Measurements from ENCODE around the gene ERC2.

ERC2 gene

GRCh38 chr3:55601366-55602080, 866.7 kb downstream of the ERC2 start:
- H3K27me3 ChIP-seq (ENCODE audit: insufficient read depth, poor library complexity, severe bottlenecking) = no peaks in the 10 kb centered on the region
- H3K36me3 ChIP-seq (ENCODE audit: low read depth) = no peaks in the 10 kb centered on the region
- H3K4me3 ChIP-seq (ENCODE audit: severe bottlenecking) = no peak overlapping the region
- DNase-seq (ENCODE audit: low spot score) (no peak), ATAC-seq (ENCODE audit: low read depth) (no peak)
- H3K27ac ChIP-seq (ENCODE audit: poor library complexity, severe bottlenecking) = no peak overlapping the region
- H3K4me1 ChIP-seq (ENCODE audit: insufficient read depth, poor library complexity, severe bottlenecking) = peaks cover 3% of the 10 kb centered on the region
- no peaks in the 10 kb centered on the region for H3K9me3 ChIP-seq (ENCODE audit: severe bottlenecking)
- no peak for TF ChIP-seq CTCF (IDR thresholded peaks at IDR 0.05; ENCODE audit: poor library complexity, severe bottlenecking)

GRCh38 chr3:55598224-55598623, 870.0 kb downstream of the ERC2 start:
- DNase-seq (ENCODE audit: low spot score) (no peak), ATAC-seq (ENCODE audit: low read depth) (no peak)

GRCh38 chr3:55597641-55598040, 870.6 kb downstream of the ERC2 start:
- no peak overlapping the region for H3K4me3 ChIP-seq (ENCODE audit: severe bottlenecking)
- ATAC-seq (ENCODE audit: low read depth) (peak; percentile 45; the same call in 2 of the 3 replicates), DNase-seq (ENCODE audit: low spot score) (no peak)
- H3K36me3 ChIP-seq (ENCODE audit: low read depth) = no peaks in the 10 kb centered on the region
- TF ChIP-seq CTCF (IDR thresholded peaks at IDR 0.05; ENCODE audit: poor library complexity, severe bottlenecking) = no peak
- no peaks in the 10 kb centered on the region for H3K9me3 ChIP-seq (ENCODE audit: severe bottlenecking)
- no peaks in the 10 kb centered on the region for H3K27me3 ChIP-seq (ENCODE audit: insufficient read depth, poor library complexity, severe bottlenecking)
- no peak overlapping the region for H3K27ac ChIP-seq (ENCODE audit: poor library complexity, severe bottlenecking)
- H3K4me1 ChIP-seq (ENCODE audit: insufficient read depth, poor library complexity, severe bottlenecking) = peaks cover 3% of the 10 kb centered on the region

More at GRCh38 chr3:55598224-55598623, 870.0 kb downstream of the ERC2 start:
- H3K27ac ChIP-seq (ENCODE audit: poor library complexity, severe bottlenecking) = no peak overlapping the region
- H3K4me1 ChIP-seq (ENCODE audit: insufficient read depth, poor library complexity, severe bottlenecking) = peaks cover 3% of the 10 kb centered on the region
- H3K9me3 ChIP-seq (ENCODE audit: severe bottlenecking) = no peaks in the 10 kb centered on the region
- H3K4me3 ChIP-seq (ENCODE audit: severe bottlenecking) = no peak overlapping the region
- H3K27me3 ChIP-seq (ENCODE audit: insufficient read depth, poor library complexity, severe bottlenecking) = no peaks in the 10 kb centered on the region
- H3K36me3 ChIP-seq (ENCODE audit: low read depth) = no peaks in the 10 kb centered on the region
- no peak for TF ChIP-seq CTCF (IDR thresholded peaks at IDR 0.05; ENCODE audit: poor library complexity, severe bottlenecking)

GRCh38 chr3:55596212-55596611, 872.1 kb downstream of the ERC2 start:
- Histone ChIP-seq H3K4me3 (ENCODE audit: severe bottlenecking) (no peak overlapping the region), H3K36me3 (ENCODE audit: low read depth) (no peaks in the 10 kb centered on the region), H3K9me3 (ENCODE audit: severe bottlenecking) (no peaks in the 10 kb centered on the region), H3K27me3 (ENCODE audit: insufficient read depth, poor library complexity, severe bottlenecking) (no peaks in the 10 kb centered on the region), H3K27ac (ENCODE audit: poor library complexity, severe bottlenecking) (no peak overlapping the region), H3K4me1 (ENCODE audit: insufficient read depth, poor library complexity, severe bottlenecking) (peaks cover 3% of the 10 kb centered on the region)
- TF ChIP-seq CTCF (IDR thresholded peaks at IDR 0.05; ENCODE audit: poor library complexity, severe bottlenecking) = no peak
- no peak for ATAC-seq (ENCODE audit: low read depth)
- no peak for DNase-seq (ENCODE audit: low spot score)

- Histone ChIP-seq H3K4me3 (ENCODE audit: severe bottlenecking) (no peak overlapping the region), H3K9me3 (ENCODE audit: severe bottlenecking) (no peaks in the 10 kb centered on the region), H3K27me3 (ENCODE audit: insufficient read depth, poor library complexity, severe bottlenecking) (no peaks in the 10 kb centered on the region), H3K27ac (ENCODE audit: poor library complexity, severe bottlenecking) (no peak overlapping the region), H3K36me3 (ENCODE audit: low read depth) (no peaks in the 10 kb centered on the region), H3K4me1 (ENCODE audit: insufficient read depth, poor library complexity, severe bottlenecking) (peaks cover 3% of the 10 kb centered on the region)
- ATAC-seq (ENCODE audit: low read depth) (no peak), DNase-seq (ENCODE audit: low spot score) (no peak)
- TF ChIP-seq CTCF (IDR thresholded peaks at IDR 0.05; ENCODE audit: poor library complexity, severe bottlenecking) = no peak
Observed at GRCh38 chr3:55595420-55595819, 872.8 kb downstream of the ERC2 start.

Measured in RWPE2 (cell line).